ENCODE measurements around the gene PHRF1. TPM values are rescaled to one million over a fixed set of nuclear protein-coding genes. Genes with fewer than 3 reads are reported as not detected.
A peak's percentile ranks its signal among the peaks of the same experiment; 100 is the strongest.

PHRF1 gene
- total RNA-seq, 1 donor: 27.5 TPM

- H3K36me3 ChIP-seq (ENCODE audit: insufficient read depth, low read length): peaks cover 76% of the 10 kb centered on the region
- no peak overlapping the region for H3K27ac ChIP-seq (ENCODE audit: low read depth, low read length)
- no peaks in the 10 kb centered on the region for H3K4me1 ChIP-seq (ENCODE audit: insufficient read depth, low read length)
- peaks cover 17% of the 10 kb centered on the region for H3K79me2 ChIP-seq (ENCODE audit: insufficient read depth, low read length)
- peaks cover 21% of the 10 kb centered on the region for H4K20me1 ChIP-seq (ENCODE audit: insufficient read depth, low read length)
- TF ChIP-seq, protein P1, sequence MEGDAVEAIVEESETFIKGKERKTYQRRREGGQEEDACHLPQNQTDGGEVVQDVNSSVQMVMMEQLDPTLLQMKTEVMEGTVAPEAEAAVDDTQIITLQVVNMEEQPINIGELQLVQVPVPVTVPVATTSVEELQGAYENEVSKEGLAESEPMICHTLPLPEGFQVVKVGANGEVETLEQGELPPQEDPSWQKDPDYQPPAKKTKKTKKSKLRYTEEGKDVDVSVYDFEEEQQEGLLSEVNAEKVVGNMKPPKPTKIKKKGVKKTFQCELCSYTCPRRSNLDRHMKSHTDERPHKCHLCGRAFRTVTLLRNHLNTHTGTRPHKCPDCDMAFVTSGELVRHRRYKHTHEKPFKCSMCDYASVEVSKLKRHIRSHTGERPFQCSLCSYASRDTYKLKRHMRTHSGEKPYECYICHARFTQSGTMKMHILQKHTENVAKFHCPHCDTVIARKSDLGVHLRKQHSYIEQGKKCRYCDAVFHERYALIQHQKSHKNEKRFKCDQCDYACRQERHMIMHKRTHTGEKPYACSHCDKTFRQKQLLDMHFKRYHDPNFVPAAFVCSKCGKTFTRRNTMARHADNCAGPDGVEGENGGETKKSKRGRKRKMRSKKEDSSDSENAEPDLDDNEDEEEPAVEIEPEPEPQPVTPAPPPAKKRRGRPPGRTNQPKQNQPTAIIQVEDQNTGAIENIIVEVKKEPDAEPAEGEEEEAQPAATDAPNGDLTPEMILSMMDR (IDR thresholded peaks at IDR 0.05; ENCODE audit: extremely low read depth, low read depth, low read length): no peak
- no peaks in the 10 kb centered on the region for H3K9me3 ChIP-seq (ENCODE audit: low read depth, low read length)
- no peak overlapping the region for H2AFZ ChIP-seq (ENCODE audit: low read length)
- no peak overlapping the region for H3K4me3 ChIP-seq (ENCODE audit: insufficient read depth, low read length)
- H3K27me3 ChIP-seq (ENCODE audit: insufficient read depth, low read length): no peaks in the 10 kb centered on the region
- H3K4me2 ChIP-seq (ENCODE audit: insufficient read depth, low read length): no peak overlapping the region
- no peak for DNase-seq (ENCODE audit: insufficient read length, low spot score, missing footprints)
These were observed 25.4 kb downstream of the PHRF1 start for GRCh38 chr11:601573-602245.

- H3K36me3 ChIP-seq (ENCODE audit: insufficient read depth, low read length): peaks cover 78% of the 10 kb centered on the region
- H3K27me3 ChIP-seq (ENCODE audit: insufficient read depth, low read length): no peaks in the 10 kb centered on the region
- no peak for DNase-seq (ENCODE audit: insufficient read length, low spot score, missing footprints)
- peaks cover 17% of the 10 kb centered on the region for H4K20me1 ChIP-seq (ENCODE audit: insufficient read depth, low read length)
- no peak overlapping the region for H3K4me2 ChIP-seq (ENCODE audit: insufficient read depth, low read length)
- no peak overlapping the region for H3K4me3 ChIP-seq (ENCODE audit: insufficient read depth, low read length)
- TF ChIP-seq, protein P1 (IDR thresholded peaks at IDR 0.05; ENCODE audit: extremely low read depth, low read depth, low read length): no peak
- H3K4me1 ChIP-seq (ENCODE audit: insufficient read depth, low read length): no peaks in the 10 kb centered on the region
- no peak overlapping the region for H2AFZ ChIP-seq (ENCODE audit: low read length)
- H3K9me3 ChIP-seq (ENCODE audit: low read depth, low read length): no peaks in the 10 kb centered on the region
- no peak overlapping the region for H3K27ac ChIP-seq (ENCODE audit: low read depth, low read length)
- H3K79me2 ChIP-seq (ENCODE audit: insufficient read depth, low read length): peaks cover 12% of the 10 kb centered on the region
These were observed 26.9 kb downstream of the PHRF1 start for GRCh38 chr11:603154-603553.

GRCh38 chr11:605286-606129, 29.2 kb downstream of the PHRF1 start:
- no peak for DNase-seq (ENCODE audit: insufficient read length, low spot score, missing footprints)
- H3K27me3 ChIP-seq (ENCODE audit: insufficient read depth, low read length): no peaks in the 10 kb centered on the region
- no peaks in the 10 kb centered on the region for H3K9me3 ChIP-seq (ENCODE audit: low read depth, low read length)
- no peak overlapping the region for H3K4me3 ChIP-seq (ENCODE audit: insufficient read depth, low read length)
- H3K79me2 ChIP-seq (ENCODE audit: insufficient read depth, low read length): peaks cover 4% of the 10 kb centered on the region
- no peak overlapping the region for H3K4me2 ChIP-seq (ENCODE audit: insufficient read depth, low read length)
- no peaks in the 10 kb centered on the region for H3K4me1 ChIP-seq (ENCODE audit: insufficient read depth, low read length)
- no peak overlapping the region for H2AFZ ChIP-seq (ENCODE audit: low read length)
- H4K20me1 ChIP-seq (ENCODE audit: insufficient read depth, low read length): peaks cover 11% of the 10 kb centered on the region
- peaks cover 85% of the 10 kb centered on the region for H3K36me3 ChIP-seq (ENCODE audit: insufficient read depth, low read length)
- TF ChIP-seq, protein P1 (IDR thresholded peaks at IDR 0.05; ENCODE audit: extremely low read depth, low read depth, low read length): no peak
- H3K27ac ChIP-seq (ENCODE audit: low read depth, low read length): no peak overlapping the region

DNA sequence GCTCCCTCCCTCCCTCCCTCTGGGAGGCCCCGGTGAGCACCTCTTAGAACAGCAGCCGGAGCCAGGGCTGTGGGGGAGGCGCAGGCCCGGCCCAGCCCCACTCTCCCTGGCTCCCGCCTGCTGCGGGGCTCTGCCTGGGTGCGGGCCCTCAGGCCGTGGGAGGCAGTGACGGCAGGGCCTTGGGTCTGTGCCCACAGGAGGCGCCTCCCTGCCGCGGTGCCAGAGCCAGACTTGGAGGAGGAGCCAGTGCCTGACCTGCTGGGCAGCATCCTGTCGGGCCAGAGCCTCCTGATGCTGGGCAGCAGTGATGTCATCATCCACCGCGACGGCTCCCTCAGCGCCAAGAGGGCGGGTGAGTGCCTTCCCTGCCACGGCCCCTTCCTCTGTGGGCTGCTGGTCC, 30.0 kb downstream of the PHRF1 start:
- Histone ChIP-seq H3K4me1 (ENCODE audit: insufficient read depth, low read length) (no peaks in the 10 kb centered on the region), H3K27ac (ENCODE audit: low read depth, low read length) (peak overlapping the region; percentile 31), H3K36me3 (ENCODE audit: insufficient read depth, low read length) (peaks cover 89% of the 10 kb centered on the region), H3K4me2 (ENCODE audit: insufficient read depth, low read length) (no peak overlapping the region), H3K27me3 (ENCODE audit: insufficient read depth, low read length) (no peaks in the 10 kb centered on the region), H3K4me3 (ENCODE audit: insufficient read depth, low read length) (no peak overlapping the region), H2AFZ (ENCODE audit: low read length) (no peak overlapping the region), H3K79me2 (ENCODE audit: insufficient read depth, low read length) (peaks cover 4% of the 10 kb centered on the region), H4K20me1 (ENCODE audit: insufficient read depth, low read length) (peaks cover 16% of the 10 kb centered on the region), H3K9me3 (ENCODE audit: low read depth, low read length) (no peaks in the 10 kb centered on the region)
- peak; percentile 98 for DNase-seq (ENCODE audit: insufficient read length, low spot score, missing footprints)
- TF ChIP-seq, protein P1 (IDR thresholded peaks at IDR 0.05; ENCODE audit: extremely low read depth, low read depth, low read length): no peak
